Thyroid gland (tissue), 4 donors: ENCODE measurements around the gene NUAK1. TPM values are rescaled to one million over a fixed set of nuclear protein-coding genes. Genes with fewer than 3 reads are reported as not detected.
A peak's percentile ranks its signal among the peaks of the same experiment; 100 is the strongest.

Source experiments
- DNase-seq, 2 donors: peaks; one replicate each; pipeline ENCODE4 v3.0.0-alpha.2; 2019
- H3K27ac ChIP-seq, 3 donors: fragments of 200-600 bp; sonication (generic); 1 replicate in 2 of 3; 2 replicates in 1 of 3; pipeline ENCODE4 v1.5.1; 2016 to 2019; ENCODE audit warnings: mild to moderate bottlenecking in 1 of 3, moderate library complexity in 1 of 3
- H3K27me3 ChIP-seq: fragments of 200-600 bp; sonication (generic); one replicate; pipeline ENCODE4 v1.5.1; 2019
- H3K36me3 ChIP-seq, 2 donors: fragments of 200-600 bp; sonication (generic); one replicate each; pipeline ENCODE4 v1.5.1; 2016 to 2019
- H3K4me1 ChIP-seq, 2 donors: fragments of 200-600 bp; sonication (generic); one replicate each; pipeline ENCODE4 v1.5.1; 2017 to 2019
- H3K4me3 ChIP-seq, 3 donors: fragments of 200-600 bp; sonication (generic); replicated peaks in 1 of 3; 1 replicate in 2 of 3; 2 replicates in 1 of 3; pipeline ENCODE4 v1.5.1; 2016; ENCODE audit warnings: mild to moderate bottlenecking in 1 of 3
- H3K9me3 ChIP-seq: fragments of 200-600 bp; sonication (generic); one replicate; pipeline ENCODE4 v1.5.1; 2017
- POLR2A ChIP-seq, 2 donors: fragments of 450-650 bp; IDR thresholded peaks; one replicate each; pipeline ENCODE4 v1.6.1; 2017; ENCODE audit warnings: antibody characterized with exemption in 2 of 2, mild to moderate bottlenecking in 2 of 2, moderate library complexity in 1 of 2
- WGBS, 2 donors: methylation state at CpG; one replicate each; pipeline ENCODE4 v1.1.5; 2017; 5-methylcytosine and 5-hydroxymethylcytosine counted together
- intact Hi-C: fragments of 100-400 bp; cut with DNase I; formaldehyde crosslinking; loops from one replicate; pipeline ENCODE4 v1.15.1; 2023
- total RNA-seq, 4 donors: library from RNA; depleted of rRNA; stranded (reverse); fragments of >200 nt; gene quantifications; one replicate each; pipeline ENCODE4 v1.2.3, GENCODE V29; 2016
- TF ChIP-seq, protein P1 (sequence below), 6 experiments: fragments of 200-600 bp in 3 of 6; fragments of 450-650 bp in 3 of 6; sonication (generic) in 3 of 6; IDR thresholded peaks; one replicate each; pipeline ENCODE4 v1.5.1; 2016 to 2019; ENCODE audit warnings: antibody characterized with exemption in 6 of 6, mild to moderate bottlenecking in 2 of 6, inconsistent platforms in 1 of 6, moderate library complexity in 1 of 6

NUAK1 gene
- total RNA-seq, 4 donors from 2014 or later, result 4.5 to 38.4 (median 10.6) TPM

DNA sequence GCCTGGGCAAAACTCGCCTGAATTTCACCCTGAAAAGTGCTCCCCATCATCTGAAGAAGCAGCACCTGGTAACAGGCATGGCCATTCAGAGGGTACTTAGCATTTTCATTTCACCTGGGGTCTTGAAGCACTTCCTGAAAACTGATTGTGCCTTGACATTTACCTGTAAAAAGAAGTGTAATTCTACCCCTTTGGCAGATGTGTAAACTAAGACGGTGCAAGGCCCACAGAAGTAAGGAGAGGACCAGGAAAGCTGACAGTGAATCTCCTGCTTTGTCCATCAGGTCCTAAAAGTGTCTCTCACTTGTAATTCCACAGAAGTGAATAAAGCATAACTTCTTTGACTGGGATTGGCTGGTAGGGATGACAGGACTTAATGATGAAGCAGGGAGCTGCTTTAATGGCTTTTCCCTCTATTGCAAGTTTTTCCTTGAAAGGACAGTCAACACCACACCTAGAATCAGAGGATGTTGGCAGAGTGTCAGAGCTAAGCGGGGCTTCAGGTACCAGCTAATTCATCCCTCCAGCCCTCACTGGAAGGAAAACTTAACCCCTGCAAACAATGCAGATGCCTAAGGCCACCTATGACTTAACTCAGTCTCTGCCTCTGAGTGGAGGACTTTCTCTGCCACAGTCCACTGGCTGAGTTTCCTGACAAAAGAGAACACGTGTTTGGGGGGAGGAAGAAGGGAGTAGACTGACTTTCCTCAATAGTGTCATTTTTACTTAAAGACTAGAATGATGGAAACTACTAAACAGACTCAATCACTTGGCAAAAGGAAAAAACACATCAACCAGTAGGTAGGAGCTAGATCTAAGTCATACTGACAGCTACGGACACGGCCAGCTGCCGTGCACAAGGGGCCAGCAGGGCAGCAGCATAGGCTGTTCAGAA lies 74.7 kb downstream of the NUAK1 start:
- H3K36me3 ChIP-seq, result peaks cover 0 to 6% of the 10 kb centered on the region in 2 donors
- H3K4me3 ChIP-seq, result no peak overlapping the region
- no peaks in the 10 kb centered on the region for H3K27me3 ChIP-seq
- H3K9me3 ChIP-seq, result no peaks in the 10 kb centered on the region
- TF ChIP-seq, protein P1, sequence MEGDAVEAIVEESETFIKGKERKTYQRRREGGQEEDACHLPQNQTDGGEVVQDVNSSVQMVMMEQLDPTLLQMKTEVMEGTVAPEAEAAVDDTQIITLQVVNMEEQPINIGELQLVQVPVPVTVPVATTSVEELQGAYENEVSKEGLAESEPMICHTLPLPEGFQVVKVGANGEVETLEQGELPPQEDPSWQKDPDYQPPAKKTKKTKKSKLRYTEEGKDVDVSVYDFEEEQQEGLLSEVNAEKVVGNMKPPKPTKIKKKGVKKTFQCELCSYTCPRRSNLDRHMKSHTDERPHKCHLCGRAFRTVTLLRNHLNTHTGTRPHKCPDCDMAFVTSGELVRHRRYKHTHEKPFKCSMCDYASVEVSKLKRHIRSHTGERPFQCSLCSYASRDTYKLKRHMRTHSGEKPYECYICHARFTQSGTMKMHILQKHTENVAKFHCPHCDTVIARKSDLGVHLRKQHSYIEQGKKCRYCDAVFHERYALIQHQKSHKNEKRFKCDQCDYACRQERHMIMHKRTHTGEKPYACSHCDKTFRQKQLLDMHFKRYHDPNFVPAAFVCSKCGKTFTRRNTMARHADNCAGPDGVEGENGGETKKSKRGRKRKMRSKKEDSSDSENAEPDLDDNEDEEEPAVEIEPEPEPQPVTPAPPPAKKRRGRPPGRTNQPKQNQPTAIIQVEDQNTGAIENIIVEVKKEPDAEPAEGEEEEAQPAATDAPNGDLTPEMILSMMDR (IDR thresholded peaks at IDR 0.05), result no peak
- no peak for TF ChIP-seq POLR2A (IDR thresholded peaks at IDR 0.05)
- H3K27ac ChIP-seq, result no peak overlapping the region
- WGBS, 2 donors, result 84 to 86% methylated on average over 7 of the region's 7 CpGs
- DNase-seq, result no peak
- intact Hi-C loops, result no loop called here
- H3K4me1 ChIP-seq, result peaks cover 0 to 14% of the 10 kb centered on the region in 2 donors

DNA sequence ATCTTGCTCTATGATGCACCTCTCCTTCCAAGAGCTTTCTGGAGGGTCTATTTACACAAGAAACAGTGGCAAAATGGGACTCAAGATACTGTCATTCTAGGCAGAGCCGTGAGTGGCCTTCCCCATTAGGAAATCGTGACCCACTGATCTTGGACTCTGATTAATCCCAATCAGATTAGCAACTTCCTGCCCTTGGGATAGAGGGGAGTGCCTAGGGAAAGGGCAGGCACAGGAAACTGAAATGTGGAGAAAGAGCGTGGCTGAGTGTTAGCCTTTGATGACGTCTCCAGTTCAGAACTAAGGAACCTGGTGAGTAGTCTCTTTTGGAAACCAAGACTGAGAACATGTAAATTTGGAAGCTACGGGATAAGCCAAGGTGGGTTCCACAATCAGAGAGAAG lies 76.1 kb downstream of the NUAK1 start:
- Histone ChIP-seq H3K4me3 (no peak overlapping the region), H3K27me3 (no peaks in the 10 kb centered on the region), H3K27ac (no peak overlapping the region), H3K4me1 (peaks cover 0 to 8% of the 10 kb centered on the region in 2 donors), H3K36me3 (peaks cover 0 to 6% of the 10 kb centered on the region in 2 donors), H3K9me3 (no peaks in the 10 kb centered on the region)
- intact Hi-C loops, result no loop called here
- DNase-seq, result no peak
- TF ChIP-seq, protein P1 (IDR thresholded peaks at IDR 0.05), result no peak
- TF ChIP-seq POLR2A (IDR thresholded peaks at IDR 0.05), result no peak
- WGBS, 2 donors, result 69% methylated on average over 5 of the region's 5 CpGs

DNA sequence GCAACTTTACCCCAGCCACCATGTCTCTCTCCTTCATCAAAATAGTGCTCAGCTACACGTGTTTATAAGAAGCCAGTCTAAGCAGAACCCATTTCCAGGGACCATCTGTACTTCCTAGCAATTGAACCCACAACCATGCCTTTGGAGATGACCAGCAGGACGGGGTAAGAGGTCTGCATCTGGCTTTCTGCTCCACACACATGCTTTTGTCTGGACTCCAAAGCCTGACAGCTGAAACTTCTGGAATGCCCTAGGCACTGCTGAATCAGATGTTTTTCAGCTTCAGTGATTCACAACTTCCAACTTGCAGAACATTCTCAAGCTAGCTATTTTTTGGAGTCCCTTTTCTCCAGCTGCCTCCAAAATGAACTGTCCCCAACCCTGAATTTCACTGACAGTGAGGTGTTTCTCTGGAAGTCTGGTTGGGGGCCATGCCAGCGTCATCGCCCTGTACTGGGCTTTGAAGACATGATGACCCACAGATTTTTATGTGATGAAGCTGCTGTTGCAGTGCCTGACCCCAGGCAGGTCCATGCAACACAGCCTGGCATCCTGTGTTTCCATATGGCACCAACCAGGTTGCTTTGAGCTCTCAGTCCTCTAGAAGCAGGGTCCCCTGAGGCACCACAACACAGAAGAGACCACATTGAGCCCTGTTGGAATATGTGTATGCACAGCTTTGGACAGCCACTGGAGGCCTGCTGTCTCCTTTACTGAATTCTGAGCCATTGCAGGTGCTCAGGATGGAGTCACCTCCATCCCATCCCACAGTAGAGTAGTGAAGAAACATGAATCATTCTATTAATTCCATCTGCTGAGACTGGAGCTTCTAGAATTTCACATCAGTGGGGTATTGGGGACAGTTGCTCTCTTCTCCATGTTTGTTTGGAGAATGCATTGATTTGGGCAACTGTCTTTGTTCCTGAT lies 80.2 kb downstream of the NUAK1 start:
- no peaks in the 10 kb centered on the region for H3K9me3 ChIP-seq
- intact Hi-C loops, result no loop called here
- 65 to 75% methylated on average over 4 of the region's 4 CpGs for WGBS, 2 donors
- H3K4me3 ChIP-seq, result no peak overlapping the region
- no peaks in the 10 kb centered on the region for H3K27me3 ChIP-seq
- H3K4me1 ChIP-seq, result peaks cover 0 to 8% of the 10 kb centered on the region in 2 donors
- no peak for TF ChIP-seq POLR2A (IDR thresholded peaks at IDR 0.05)
- no peaks in the 10 kb centered on the region for H3K36me3 ChIP-seq
- peak in 1 of 2 donors; percentile 6 for DNase-seq
- H3K27ac ChIP-seq, result no peak overlapping the region

DNA sequence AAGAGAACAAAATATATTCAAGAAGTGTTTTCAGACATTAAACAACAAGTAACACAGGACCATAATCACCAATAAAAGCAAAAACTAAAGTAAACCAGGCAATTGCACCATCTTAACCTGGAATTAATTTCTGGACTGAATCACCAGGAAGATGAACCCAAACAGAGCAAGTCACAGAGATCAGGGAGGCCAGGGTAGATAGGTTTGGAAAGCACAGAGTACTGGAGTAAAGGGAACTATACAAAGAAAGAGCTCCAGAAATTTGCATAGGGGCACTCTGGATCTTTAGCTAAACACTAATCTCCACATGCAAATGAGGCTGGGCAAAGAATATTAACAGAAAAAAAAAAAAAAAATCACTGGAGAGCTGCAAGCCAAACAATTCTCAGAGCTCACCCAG lies 84.7 kb downstream of the NUAK1 start:
- TF ChIP-seq POLR2A (IDR thresholded peaks at IDR 0.05), result no peak
- TF ChIP-seq, protein P1 (IDR thresholded peaks at IDR 0.05), result no peak
- H3K4me3 ChIP-seq, result no peak overlapping the region
- no peaks in the 10 kb centered on the region for H3K9me3 ChIP-seq
- no peak for DNase-seq
- no peak overlapping the region for H3K27ac ChIP-seq
- H3K27me3 ChIP-seq, result no peaks in the 10 kb centered on the region
- no peaks in the 10 kb centered on the region for H3K4me1 ChIP-seq
- H3K36me3 ChIP-seq, result no peaks in the 10 kb centered on the region
- intact Hi-C loops, result no loop called here

DNA sequence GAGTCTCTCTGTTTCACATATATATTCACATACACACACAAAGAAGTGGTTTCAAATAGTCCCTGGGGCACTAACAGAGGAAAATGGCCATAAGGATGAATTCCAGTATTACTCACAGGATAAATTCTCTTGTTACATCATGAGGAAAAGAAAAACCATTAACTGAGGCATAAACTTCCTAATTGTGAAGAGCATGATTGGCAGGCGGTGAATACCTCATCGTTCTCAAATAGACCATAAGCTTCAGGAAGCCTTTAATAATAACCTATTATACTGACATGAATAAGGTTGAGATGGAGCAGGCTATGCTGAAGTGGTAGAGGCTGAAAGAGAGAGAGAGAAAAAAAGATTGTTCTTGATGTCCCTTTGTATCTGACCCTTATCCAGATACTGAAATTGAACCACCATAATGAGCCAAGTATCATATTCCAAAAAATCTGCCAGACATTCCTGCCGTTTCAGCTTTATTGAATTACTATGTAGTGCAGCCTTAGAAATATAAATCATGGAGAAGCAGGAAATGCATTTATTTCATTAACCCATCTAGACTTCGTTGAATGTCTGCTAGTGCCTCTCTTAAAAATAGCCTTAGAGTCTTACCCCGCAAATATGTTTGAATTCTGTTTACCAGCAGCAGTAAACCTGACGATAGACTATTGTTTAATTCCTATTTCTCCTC lies 86.8 kb downstream of the NUAK1 start:
- Histone ChIP-seq H3K36me3 (no peaks in the 10 kb centered on the region), H3K4me1 (no peaks in the 10 kb centered on the region), H3K4me3 (no peak overlapping the region), H3K27me3 (no peaks in the 10 kb centered on the region), H3K9me3 (no peaks in the 10 kb centered on the region), H3K27ac (no peak overlapping the region)
- intact Hi-C loops, result no loop called here
- WGBS, 2 donors, result 78 to 82% methylated on average over 6 of the region's 6 CpGs
- no peak for DNase-seq
- TF ChIP-seq POLR2A (IDR thresholded peaks at IDR 0.05), result no peak
- TF ChIP-seq, protein P1 (IDR thresholded peaks at IDR 0.05), result no peak
